Caco-2 (cell line): ENCODE results near the gene SLC7A1. TPM values are rescaled to one million over a fixed set of nuclear protein-coding genes. Genes with fewer than 3 reads are reported as not detected.

Experiments
- BruUV-seq: library from RNA; stranded (reverse); fragments of 400-500 nt; replicated peaks from 2 replicates; lab custom pipeline; 2021; lab: Mats Ljungman, UMichigan
- CTCF ChIA-PET: fragments of 300-600 bp; sonication (Branson Sonifier 250); formaldehyde crosslinking; loops from one replicate; lab custom pipeline; 2022; ENCODE audit warnings: antibody characterized with exemption; lab: Charles Lee
- POLR2A ChIA-PET: fragments of 300-600 bp; sonication (Branson Sonifier 250); formaldehyde crosslinking; loops from one replicate; lab custom pipeline; 2022; ENCODE audit warnings: antibody characterized with exemption; lab: Charles Lee
- DNase-seq, 2 experiments: peaks; one replicate each; pipeline versions ENCODE4 v3.0.0 to v3.0.0-alpha.2; 2020 to 2022
- H3K27me3 ChIP-seq: replicated peaks from 2 replicates; pipeline ENCODE4 v1.6.0; 2011; ENCODE audit warnings: low read length; ENCODE audit not compliant: control insufficient read depth, insufficient read depth
- H3K36me3 ChIP-seq: 2 replicates; pipeline ENCODE4 v1.5.1; 2011; ENCODE audit warnings: low read length; ENCODE audit not compliant: control insufficient read depth, insufficient read depth
- H3K4me1 ChIP-seq: fragments of 250-450 bp; sonication (Bioruptor Pico); 2 replicates; pipeline ENCODE4 v1.5.1; 2020; ENCODE audit warnings: mild to moderate bottlenecking
- H3K4me3 ChIP-seq: 2 replicates; pipeline ENCODE4 v1.5.1; 2011; ENCODE audit warnings: low read depth, mild to moderate bottlenecking, control low read depth, low read length
- H3K9me3 ChIP-seq: fragments of 250-450 bp; sonication (Bioruptor Pico); 2 replicates; pipeline ENCODE4 v1.5.1; 2020; ENCODE audit warnings: mild to moderate bottlenecking, moderate library complexity
- H3K27ac Mint-ChIP-seq: one replicate; pipeline ENCODE4 v1.8.0; 2022; ENCODE audit warnings: mixed read lengths; ENCODE audit not compliant: unreplicated experiment
- H3K27me3 Mint-ChIP-seq: one replicate; pipeline ENCODE4 v1.8.0; 2022; ENCODE audit warnings: mixed read lengths; ENCODE audit not compliant: insufficient read depth, unreplicated experiment
- H3K36me3 Mint-ChIP-seq: one replicate; pipeline ENCODE4 v1.8.0; 2022; ENCODE audit warnings: mild to moderate bottlenecking, mixed read lengths; ENCODE audit not compliant: insufficient read depth, unreplicated experiment
- H3K4me1 Mint-ChIP-seq: one replicate; pipeline ENCODE4 v1.8.0; 2022; ENCODE audit warnings: low read depth, mixed read lengths; ENCODE audit not compliant: unreplicated experiment
- H3K4me3 Mint-ChIP-seq: one replicate; pipeline ENCODE4 v1.8.0; 2022; ENCODE audit warnings: mild to moderate bottlenecking, moderate library complexity, mixed read lengths; ENCODE audit not compliant: unreplicated experiment
- H3K9me3 Mint-ChIP-seq: one replicate; pipeline ENCODE4 v1.8.0; 2022; ENCODE audit warnings: mixed read lengths; ENCODE audit not compliant: unreplicated experiment
- CTCF ChIP-seq, 2 experiments: fragments of 200-600 bp in 1 of 2; IDR thresholded peaks; 1 replicate in 1 of 2; 2 replicates in 1 of 2; pipeline versions ENCODE4 v1.5.1 to v1.8.0; 2011 to 2022; ENCODE audit warnings: antibody characterized with exemption in 1 of 2, control low read depth in 1 of 2, inconsistent platforms in 1 of 2, low read depth in 1 of 2, low read length in 1 of 2, mild to moderate bottlenecking in 1 of 2, moderate library complexity in 1 of 2; ENCODE audit not compliant: insufficient read depth in 1 of 2, severe bottlenecking in 1 of 2, unreplicated experiment in 1 of 2
- intact Hi-C: fragments of 100-400 bp; cut with micrococcal nuclease; formaldehyde crosslinking; loops from one replicate; pipeline ENCODE4 v1.10.0; 2022; ENCODE audit not compliant: unreplicated experiment
- total RNA-seq: library from RNA; stranded (reverse); gene quantifications from 2 replicates; pipeline ENCODE4 v1.2.3, GENCODE V29; 2022

SLC7A1 gene
- total RNA-seq, 1 experiment from 2014 or later, result 180 TPM

DNA sequence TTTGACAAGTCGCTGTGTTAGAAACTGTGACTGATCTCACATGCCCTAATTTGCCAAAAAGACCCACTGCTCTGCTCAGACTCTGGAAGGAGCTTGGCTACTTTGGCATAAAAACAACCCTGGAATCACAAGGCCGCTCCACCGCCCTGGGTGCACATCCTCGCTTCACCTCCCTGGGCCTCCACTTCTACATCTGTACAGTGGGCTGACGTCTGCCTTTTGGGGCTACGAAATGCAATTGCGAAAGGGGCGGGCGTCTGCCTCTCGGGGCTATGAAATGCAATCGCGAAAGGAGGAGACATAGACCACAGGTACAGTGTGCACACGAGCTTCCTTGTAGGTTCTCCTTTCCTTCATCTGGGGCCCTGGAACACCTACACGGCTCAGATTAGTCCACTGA is 74.2 kb downstream of the SLC7A1 start:
- ChIA-PET CTCF (no interaction called here), POLR2A (no interaction called here)
- Histone ChIP-seq H3K4me3 (no peak overlapping the region), H3K9me3 (no peaks in the 10 kb centered on the region), H3K36me3 (peaks cover 3% of the 10 kb centered on the region; the same call in 1 of the 2 replicates), H3K27me3 (no peaks in the 10 kb centered on the region), H3K4me1 (no peaks in the 10 kb centered on the region)
- H3K4me1 Mint-ChIP-seq, result no peaks in the 10 kb centered on the region
- no TSS peak for BruUV-seq
- TF ChIP-seq CTCF (IDR thresholded peaks at IDR 0.05; ENCODE audit: insufficient read depth in 1 of 2, low read depth in 1 of 2, low read length in 1 of 2, severe bottlenecking in 1 of 2, unreplicated experiment in 1 of 2), result no peak
- peaks cover 85% of the 10 kb centered on the region for H3K36me3 Mint-ChIP-seq
- no peaks in the 10 kb centered on the region for H3K9me3 Mint-ChIP-seq
- no peak for DNase-seq
- no peaks in the 10 kb centered on the region for H3K27me3 Mint-ChIP-seq
- no peak overlapping the region for H3K27ac Mint-ChIP-seq
- no peak overlapping the region for H3K4me3 Mint-ChIP-seq
- intact Hi-C loops, result no loop called here

DNA sequence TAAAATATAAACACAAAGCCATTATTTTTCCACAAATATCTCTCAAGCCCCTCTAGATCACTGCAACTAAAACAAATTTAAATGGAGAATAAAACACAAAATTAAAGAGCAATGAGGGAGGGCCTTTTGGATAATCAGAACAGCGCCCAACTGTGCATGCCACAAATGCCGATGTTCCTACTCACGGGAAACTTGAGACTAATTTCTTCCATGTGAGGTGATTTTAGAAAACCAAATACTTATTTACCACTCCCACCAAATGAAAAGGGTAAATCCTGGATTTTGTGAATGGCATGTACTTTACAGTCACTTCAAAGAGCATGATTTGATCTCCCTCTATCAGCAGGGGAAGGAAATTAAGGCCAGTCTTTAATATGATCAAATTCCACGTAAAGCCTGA is 74.8 kb downstream of the SLC7A1 start:
- intact Hi-C loops, result no loop called here
- Mint-ChIP-seq H3K36me3 (peaks cover 84% of the 10 kb centered on the region), H3K4me1 (no peaks in the 10 kb centered on the region), H3K4me3 (no peak overlapping the region), H3K27ac (no peak overlapping the region), H3K27me3 (no peaks in the 10 kb centered on the region), H3K9me3 (no peaks in the 10 kb centered on the region)
- no peak for TF ChIP-seq CTCF (IDR thresholded peaks at IDR 0.05; ENCODE audit: insufficient read depth in 1 of 2, low read depth in 1 of 2, low read length in 1 of 2, severe bottlenecking in 1 of 2, unreplicated experiment in 1 of 2)
- Histone ChIP-seq H3K27me3 (no peaks in the 10 kb centered on the region), H3K4me1 (no peaks in the 10 kb centered on the region), H3K36me3 (peaks cover 3% of the 10 kb centered on the region; the same call in 1 of the 2 replicates), H3K9me3 (no peaks in the 10 kb centered on the region), H3K4me3 (no peak overlapping the region)
- DNase-seq, result no peak
- BruUV-seq, result no TSS peak
- CTCF ChIA-PET, result no interaction called here
- POLR2A ChIA-PET, result no interaction called here

DNA sequence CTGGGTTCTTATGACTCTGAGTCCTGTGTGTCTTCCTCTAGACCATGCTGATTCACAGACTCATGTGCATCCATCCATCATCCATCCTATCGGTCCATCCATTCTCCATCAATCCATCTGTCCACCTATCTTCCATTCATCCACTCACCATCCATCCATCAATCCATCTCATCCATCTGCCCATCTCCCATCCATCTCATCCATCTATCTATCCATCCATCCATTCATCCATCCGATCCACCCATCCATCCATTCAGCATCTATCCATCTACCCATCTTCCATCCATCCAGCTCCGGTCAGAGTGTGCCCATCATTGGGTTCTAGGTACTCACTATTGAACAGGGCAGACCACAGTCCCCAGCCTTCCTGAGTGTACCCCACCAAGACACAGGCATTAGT is 75.6 kb downstream of the SLC7A1 start:
- no peak overlapping the region for H3K27ac Mint-ChIP-seq
- CTCF ChIA-PET, result no interaction called here
- H3K27me3 Mint-ChIP-seq, result no peaks in the 10 kb centered on the region
- no peak overlapping the region for H3K4me3 Mint-ChIP-seq
- no peak for TF ChIP-seq CTCF (IDR thresholded peaks at IDR 0.05; ENCODE audit: insufficient read depth in 1 of 2, low read depth in 1 of 2, low read length in 1 of 2, severe bottlenecking in 1 of 2, unreplicated experiment in 1 of 2)
- no peak overlapping the region for H3K4me3 ChIP-seq
- H3K9me3 Mint-ChIP-seq, result no peaks in the 10 kb centered on the region
- intact Hi-C loops, result no loop called here
- H3K9me3 ChIP-seq, result no peaks in the 10 kb centered on the region
- no peaks in the 10 kb centered on the region for H3K4me1 ChIP-seq
- peaks cover 5% of the 10 kb centered on the region for H3K36me3 ChIP-seq
- no peaks in the 10 kb centered on the region for H3K27me3 ChIP-seq
- POLR2A ChIA-PET, result no interaction called here
- H3K4me1 Mint-ChIP-seq, result no peaks in the 10 kb centered on the region
- H3K36me3 Mint-ChIP-seq, result peaks cover 83% of the 10 kb centered on the region
- BruUV-seq, result no TSS peak
- no peak for DNase-seq
